ENCODE data around the gene TTC33.

TTC33 gene

GRCh38 chr5:40560474-40561110 is 195.2 kb downstream of the TTC33 start:
- DNase-seq = no peak

GRCh38 chr5:40559306-40559705 is 196.5 kb downstream of the TTC33 start:
- no peak for DNase-seq

GRCh38 chr5:40557501-40557900 is 198.3 kb downstream of the TTC33 start:
- DNase-seq = no peak

GRCh38 chr5:40556811-40557210 is 198.9 kb downstream of the TTC33 start:
- no peak for DNase-seq

- DNase-seq = no peak
These were observed 199.9 kb downstream of the TTC33 start for GRCh38 chr5:40555886-40556285.

- DNase-seq = no peak
These were observed 200.9 kb downstream of the TTC33 start for GRCh38 chr5:40554813-40555212.

GRCh38 chr5:40554054-40554453 is 201.7 kb downstream of the TTC33 start:
- no peak for DNase-seq

- DNase-seq = no peak
These were observed 202.8 kb downstream of the TTC33 start for GRCh38 chr5:40552981-40553380.

- peak; percentile 99 for DNase-seq
These were observed 204.0 kb downstream of the TTC33 start for GRCh38 chr5:40551496-40552491.

- DNase-seq = no peak
These were observed 205.3 kb downstream of the TTC33 start for GRCh38 chr5:40550481-40550880.

- peak; percentile 14 for DNase-seq
These were observed 206.1 kb downstream of the TTC33 start for GRCh38 chr5:40549616-40550015.

GRCh38 chr5:40547994-40548575 is 207.7 kb downstream of the TTC33 start:
- DNase-seq = no peak

- DNase-seq = no peak
These were observed 208.2 kb downstream of the TTC33 start for GRCh38 chr5:40547557-40547956.

- no peak for DNase-seq
These were observed 215.5 kb downstream of the TTC33 start for GRCh38 chr5:40540301-40540700.

- no peak for DNase-seq
These were observed 231.1 kb downstream of the TTC33 start for GRCh38 chr5:40524677-40525076.

- DNase-seq = no peak
These were observed 233.8 kb downstream of the TTC33 start for GRCh38 chr5:40521925-40522324.

- DNase-seq = no peak
These were observed 234.5 kb downstream of the TTC33 start for GRCh38 chr5:40521108-40521785.

- peak; percentile 84 for DNase-seq
These were observed 237.3 kb downstream of the TTC33 start for GRCh38 chr5:40518485-40518917.

- DNase-seq = peak; percentile 45
These were observed 240.3 kb downstream of the TTC33 start for GRCh38 chr5:40515476-40515875.

GRCh38 chr5:40514976-40515375 is 240.8 kb downstream of the TTC33 start:
- DNase-seq = no peak

- no peak for DNase-seq
These were observed 244.0 kb downstream of the TTC33 start for GRCh38 chr5:40511801-40512200.

- no peak for DNase-seq
These were observed 248.7 kb downstream of the TTC33 start for GRCh38 chr5:40507095-40507494.

GRCh38 chr5:40505031-40505430 is 250.7 kb downstream of the TTC33 start:
- DNase-seq = no peak
